ENCODE data around the gene RHCG.
A peak's percentile ranks its signal among the peaks of the same experiment; 100 is the strongest.
"Not testable (repeated sequence)": the region's sequence is repeated elsewhere in the genome, so short reads cannot be mapped to it uniquely, and the experiment has no call there.

The RHCG gene

GRCh38 chr15:89477411-89478242, 18.8 kb downstream of the RHCG start:
- DNase-seq (ENCODE audit: low read depth) = no peak

- no peak for DNase-seq (ENCODE audit: low read depth)
Measured at GRCh38 chr15:89475661-89476060, 20.7 kb downstream of the RHCG start.

- DNase-seq (ENCODE audit: low read depth) = peak; percentile 29
Measured at GRCh38 chr15:89472785-89473256, 23.6 kb downstream of the RHCG start.

- DNase-seq (ENCODE audit: low read depth) = no peak
Measured at GRCh38 chr15:89469426-89470096, 26.8 kb downstream of the RHCG start.

GRCh38 chr15:89468813-89469212, 27.6 kb downstream of the RHCG start:
- DNase-seq (ENCODE audit: low read depth) = not testable (repeated sequence)

- no peak for DNase-seq (ENCODE audit: low read depth)
Measured at GRCh38 chr15:89463113-89463512, 33.3 kb downstream of the RHCG start.

GRCh38 chr15:89462198-89462912, 34.0 kb downstream of the RHCG start:
- DNase-seq (ENCODE audit: low read depth) = peak; percentile 30

GRCh38 chr15:89461386-89461785, 35.0 kb downstream of the RHCG start:
- no peak for DNase-seq (ENCODE audit: low read depth)

- no peak for DNase-seq (ENCODE audit: low read depth)
Measured at GRCh38 chr15:89460048-89460447, 36.3 kb downstream of the RHCG start.

- DNase-seq (ENCODE audit: low read depth) = no peak
Measured at GRCh38 chr15:89459271-89460038, 36.9 kb downstream of the RHCG start.

GRCh38 chr15:89458440-89458839, 37.9 kb downstream of the RHCG start:
- DNase-seq (ENCODE audit: low read depth) = no peak

- DNase-seq (ENCODE audit: low read depth) = no peak
Measured at GRCh38 chr15:89457086-89457485, 39.3 kb downstream of the RHCG start.

- DNase-seq (ENCODE audit: low read depth) = no peak
Measured at GRCh38 chr15:89455535-89455934, 40.8 kb downstream of the RHCG start.

- DNase-seq (ENCODE audit: low read depth) = no peak
Measured at GRCh38 chr15:89452330-89452836, 44.0 kb downstream of the RHCG start.

GRCh38 chr15:89451846-89452245, 44.5 kb downstream of the RHCG start:
- DNase-seq (ENCODE audit: low read depth) = no peak

- no peak for DNase-seq (ENCODE audit: low read depth)
Measured at GRCh38 chr15:89450076-89451006, 46.0 kb downstream of the RHCG start.

GRCh38 chr15:89448825-89449224, 47.6 kb downstream of the RHCG start:
- no peak for DNase-seq (ENCODE audit: low read depth)

GRCh38 chr15:89447676-89448075, 48.7 kb downstream of the RHCG start:
- DNase-seq (ENCODE audit: low read depth) = no peak

- DNase-seq (ENCODE audit: low read depth) = no peak
Measured at GRCh38 chr15:89446255-89446891, 50.0 kb downstream of the RHCG start.

GRCh38 chr15:89445518-89445917, 50.9 kb downstream of the RHCG start:
- DNase-seq (ENCODE audit: low read depth) = no peak
